Adipocyte (in vitro differentiated cells): Measurements from ENCODE around the gene KCNMA1.

Experiments used
- DNase-seq: peaks from one replicate; pipeline ENCODE4 v3.0.0-alpha.2; 2015; ENCODE audit warnings: low read depth
- H3K27me3 ChIP-seq: replicated peaks from 2 replicates; pipeline ENCODE4 v1.7.0; 2013; ENCODE audit warnings: mild to moderate bottlenecking, low read length, moderate library complexity; ENCODE audit not compliant: control insufficient read depth, insufficient read depth
- H3K36me3 ChIP-seq: 2 replicates; pipeline ENCODE4 v1.7.0; 2013; ENCODE audit warnings: low read length, mild to moderate bottlenecking, moderate library complexity; ENCODE audit not compliant: control insufficient read depth, insufficient read depth, severe bottlenecking
- H3K4me1 ChIP-seq: 2 replicates; pipeline ENCODE4 v1.7.0; 2013; ENCODE audit warnings: mild to moderate bottlenecking, low read length, moderate library complexity; ENCODE audit not compliant: control insufficient read depth, insufficient read depth
- H3K4me3 ChIP-seq: 2 replicates; pipeline ENCODE4 v1.7.0; 2013; ENCODE audit warnings: mild to moderate bottlenecking, low read length, moderate library complexity
- H3K9ac ChIP-seq: 2 replicates; pipeline ENCODE4 v1.7.0; 2013; ENCODE audit warnings: mild to moderate bottlenecking, low read length, moderate library complexity
- H3K9me3 ChIP-seq: 2 replicates; pipeline ENCODE4 v1.7.0; 2013; ENCODE audit warnings: mild to moderate bottlenecking, low read length, moderate library complexity; ENCODE audit not compliant: control insufficient read depth

Gene KCNMA1

DNA sequence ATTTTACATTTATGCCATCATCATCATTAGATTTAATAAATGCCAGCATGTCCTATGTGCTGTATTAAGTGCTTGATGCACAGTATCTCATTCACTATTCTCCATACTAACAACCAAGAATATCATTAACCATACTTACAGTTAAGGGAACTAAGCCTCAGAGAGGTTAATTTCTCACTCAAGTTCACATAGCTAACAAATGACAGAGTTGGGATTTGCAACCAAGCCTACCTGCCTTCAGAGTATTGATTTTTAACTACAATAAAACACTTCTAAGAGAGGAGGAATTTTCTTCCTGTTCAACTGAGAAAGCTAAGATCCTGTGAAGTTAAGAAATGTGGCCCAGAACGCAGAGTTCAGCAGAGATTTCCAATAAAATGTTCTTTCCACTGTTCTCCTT, 403.0 kb downstream of the KCNMA1 start:
- Histone ChIP-seq H3K27me3 (no peaks in the 10 kb centered on the region), H3K9me3 (no peaks in the 10 kb centered on the region), H3K4me1 (peaks cover 24% of the 10 kb centered on the region), H3K9ac (no peak overlapping the region), H3K36me3 (no peaks in the 10 kb centered on the region), H3K4me3 (no peak overlapping the region)
- DNase-seq: no peak

DNA sequence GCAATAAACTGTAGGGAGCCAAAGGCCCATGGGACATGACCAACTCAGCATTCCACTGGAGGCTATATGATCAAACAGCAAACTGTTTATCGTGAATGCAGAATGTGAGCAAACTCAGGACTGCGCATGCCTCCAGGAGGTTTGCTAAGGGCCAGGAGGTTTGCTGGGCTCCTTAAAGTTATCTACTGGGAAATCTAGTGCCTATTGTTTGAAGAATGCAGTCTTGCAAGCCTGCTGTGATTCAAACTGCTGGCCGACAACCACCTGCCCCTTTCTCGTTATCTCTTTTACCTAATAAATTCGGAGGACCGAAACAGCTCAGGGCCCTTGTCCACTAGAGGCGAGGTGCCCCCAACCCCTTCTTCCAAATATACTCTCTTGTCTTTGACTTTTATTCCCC, 404.1 kb downstream of the KCNMA1 start:
- Histone ChIP-seq H3K9me3 (no peaks in the 10 kb centered on the region), H3K4me1 (peaks cover 24% of the 10 kb centered on the region), H3K4me3 (no peak overlapping the region), H3K36me3 (no peaks in the 10 kb centered on the region), H3K9ac (no peak overlapping the region), H3K27me3 (no peaks in the 10 kb centered on the region)
- no peak for DNase-seq

DNA sequence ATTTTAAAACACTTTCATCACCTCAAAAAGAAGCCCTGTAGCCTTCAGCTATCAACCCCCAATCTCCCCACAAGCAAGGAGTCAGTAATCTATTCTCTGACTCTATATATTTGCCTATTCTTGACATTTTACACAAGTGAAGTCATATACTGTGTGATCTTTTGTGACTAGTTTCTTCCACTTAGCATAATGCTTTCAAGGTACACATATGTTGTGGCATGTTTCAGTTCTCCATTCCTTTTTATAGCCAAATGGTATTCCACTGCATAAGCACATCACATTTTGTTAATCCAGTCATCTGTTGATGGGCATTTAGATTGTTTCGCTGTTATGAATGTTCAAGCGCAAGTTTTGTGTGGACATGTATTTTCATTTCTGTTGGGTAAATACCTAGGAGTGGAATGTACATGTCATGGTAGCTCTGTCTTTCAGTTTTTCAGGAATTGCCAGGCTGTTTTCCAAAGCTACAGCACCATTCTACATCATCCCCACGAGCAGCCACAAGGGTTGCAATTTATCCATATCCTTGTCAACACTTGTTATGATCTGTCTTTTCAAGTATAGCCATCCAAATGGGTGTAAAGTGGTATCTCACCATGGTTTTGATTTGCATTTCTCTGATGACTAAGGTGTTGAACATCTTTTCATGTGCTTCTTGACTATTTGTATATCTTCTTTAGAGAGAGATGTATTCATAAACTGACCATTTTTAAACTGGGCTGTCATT, 405.6 kb downstream of the KCNMA1 start:
- H3K36me3 ChIP-seq: no peaks in the 10 kb centered on the region
- H3K9ac ChIP-seq: no peak overlapping the region
- peaks cover 18% of the 10 kb centered on the region for H3K4me1 ChIP-seq
- no peaks in the 10 kb centered on the region for H3K27me3 ChIP-seq
- no peak overlapping the region for H3K4me3 ChIP-seq
- H3K9me3 ChIP-seq: no peaks in the 10 kb centered on the region
- no peak for DNase-seq

DNA sequence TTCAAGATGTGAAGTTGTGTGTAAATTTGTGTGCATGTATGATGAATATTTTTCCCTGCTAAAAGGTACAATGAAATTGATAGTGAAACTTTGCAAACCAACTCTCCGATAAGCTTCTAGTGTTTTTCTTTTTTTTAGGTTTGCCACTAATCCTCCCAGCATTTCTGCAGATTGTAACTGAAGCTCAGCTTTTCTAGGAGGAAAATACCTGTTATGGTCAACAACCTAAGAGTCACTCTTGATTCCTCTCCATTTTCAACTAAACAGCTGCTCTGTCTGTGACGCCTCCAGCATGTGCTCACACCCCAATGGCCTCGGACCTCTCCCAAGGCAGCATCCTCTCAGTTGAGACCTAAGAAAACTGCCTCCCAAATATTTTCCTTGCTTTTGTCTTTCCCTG, 406.2 kb downstream of the KCNMA1 start:
- no peaks in the 10 kb centered on the region for H3K9me3 ChIP-seq
- no peak overlapping the region for H3K9ac ChIP-seq
- DNase-seq: no peak
- H3K36me3 ChIP-seq: no peaks in the 10 kb centered on the region
- H3K4me3 ChIP-seq: no peak overlapping the region
- no peaks in the 10 kb centered on the region for H3K27me3 ChIP-seq
- H3K4me1 ChIP-seq: peaks cover 16% of the 10 kb centered on the region

DNA sequence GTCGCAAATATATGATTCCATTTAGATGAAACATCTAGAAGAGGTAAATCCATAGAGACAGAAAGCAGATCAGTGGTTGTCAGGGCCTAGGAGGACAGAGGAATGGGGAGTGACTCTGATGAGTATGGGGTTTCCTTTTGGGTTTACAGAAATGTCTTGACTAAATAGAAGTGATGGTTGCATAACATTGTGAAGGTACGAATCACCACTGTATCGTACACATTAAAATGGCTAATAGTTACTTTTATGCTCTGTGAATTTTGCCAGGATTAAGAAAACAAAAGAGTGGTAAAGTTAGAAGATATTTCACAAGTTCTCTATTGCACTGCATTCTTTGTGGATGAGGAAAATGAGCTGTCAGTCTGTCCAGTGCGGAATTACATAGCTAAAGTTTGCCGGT, 407.4 kb downstream of the KCNMA1 start:
- DNase-seq: peak; percentile 70
- no peaks in the 10 kb centered on the region for H3K36me3 ChIP-seq
- no peak overlapping the region for H3K4me3 ChIP-seq
- peaks cover 16% of the 10 kb centered on the region for H3K4me1 ChIP-seq
- H3K9ac ChIP-seq: no peak overlapping the region
- H3K27me3 ChIP-seq: no peaks in the 10 kb centered on the region
- H3K9me3 ChIP-seq: no peaks in the 10 kb centered on the region

DNA sequence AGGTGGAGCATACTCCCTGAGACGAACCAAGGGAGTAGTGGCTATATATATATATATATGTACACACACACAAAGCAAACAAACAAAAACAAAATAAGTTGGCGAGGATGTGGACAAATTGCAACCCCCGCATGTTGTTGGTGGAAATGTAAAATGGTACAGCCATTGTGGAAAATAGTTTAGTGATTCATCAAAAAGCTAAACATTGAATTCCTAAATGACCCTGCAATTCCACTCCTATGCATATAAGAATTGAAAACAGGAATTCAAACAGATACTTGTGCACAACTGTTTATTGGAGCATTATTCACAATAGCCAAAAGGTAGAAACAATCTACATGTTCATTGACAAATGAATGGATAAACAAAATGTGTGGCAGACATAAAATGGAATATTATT, 407.9 kb downstream of the KCNMA1 start:
- H3K9ac ChIP-seq: no peak overlapping the region
- H3K4me1 ChIP-seq: peaks cover 12% of the 10 kb centered on the region
- H3K9me3 ChIP-seq: no peaks in the 10 kb centered on the region
- no peak for DNase-seq
- H3K27me3 ChIP-seq: no peaks in the 10 kb centered on the region
- no peaks in the 10 kb centered on the region for H3K36me3 ChIP-seq
- H3K4me3 ChIP-seq: no peak overlapping the region

GRCh38 chr10:77228559-77228958, 409.0 kb downstream of the KCNMA1 start:
- H3K4me1 ChIP-seq: peaks cover 10% of the 10 kb centered on the region
- H3K9me3 ChIP-seq: no peaks in the 10 kb centered on the region
- no peaks in the 10 kb centered on the region for H3K27me3 ChIP-seq
- H3K36me3 ChIP-seq: no peaks in the 10 kb centered on the region
- no peak overlapping the region for H3K9ac ChIP-seq
- H3K4me3 ChIP-seq: no peak overlapping the region
- no peak for DNase-seq

GRCh38 chr10:77226853-77227565, 410.6 kb downstream of the KCNMA1 start:
- Histone ChIP-seq H3K4me1 (peaks cover 10% of the 10 kb centered on the region), H3K27me3 (no peaks in the 10 kb centered on the region), H3K4me3 (no peak overlapping the region), H3K9ac (no peak overlapping the region), H3K36me3 (no peaks in the 10 kb centered on the region), H3K9me3 (no peaks in the 10 kb centered on the region)
- DNase-seq: peak; percentile 48

DNA sequence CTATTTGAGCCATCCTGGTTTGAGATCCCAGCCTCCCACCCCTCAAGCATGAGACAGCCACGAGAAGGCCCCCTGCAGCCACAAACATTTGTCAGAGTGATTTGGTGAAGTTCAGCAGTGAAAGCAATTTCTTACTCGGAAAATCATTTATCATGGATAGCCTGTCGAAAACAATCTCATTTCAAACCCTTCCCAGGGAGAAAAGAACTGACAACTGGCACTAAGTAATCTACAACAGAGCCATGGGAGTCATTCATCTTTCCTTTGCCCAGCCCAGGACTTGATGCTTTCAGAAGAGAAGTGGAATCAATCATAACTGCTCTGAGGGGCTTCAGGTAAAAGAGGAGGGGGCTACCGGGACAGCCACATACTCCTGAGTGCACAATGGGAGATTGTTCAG, 411.2 kb downstream of the KCNMA1 start:
- Histone ChIP-seq H3K36me3 (no peaks in the 10 kb centered on the region), H3K27me3 (no peaks in the 10 kb centered on the region), H3K4me3 (no peak overlapping the region), H3K4me1 (peaks cover 10% of the 10 kb centered on the region), H3K9ac (no peak overlapping the region), H3K9me3 (no peaks in the 10 kb centered on the region)
- DNase-seq: no peak

- Histone ChIP-seq H3K27me3 (no peaks in the 10 kb centered on the region), H3K9ac (no peak overlapping the region), H3K9me3 (no peaks in the 10 kb centered on the region), H3K4me1 (peaks cover 10% of the 10 kb centered on the region), H3K4me3 (no peak overlapping the region), H3K36me3 (no peaks in the 10 kb centered on the region)
- DNase-seq: no peak
These were observed 411.6 kb downstream of the KCNMA1 start for GRCh38 chr10:77226020-77226419.

GRCh38 chr10:77223526-77224460, 413.8 kb downstream of the KCNMA1 start:
- DNase-seq: peak; percentile 6
- no peaks in the 10 kb centered on the region for H3K4me1 ChIP-seq
- no peaks in the 10 kb centered on the region for H3K36me3 ChIP-seq
- no peak overlapping the region for H3K9ac ChIP-seq
- H3K9me3 ChIP-seq: no peaks in the 10 kb centered on the region
- no peak overlapping the region for H3K4me3 ChIP-seq
- H3K27me3 ChIP-seq: no peaks in the 10 kb centered on the region
